NCI-H146 treated with DMSO at 0.1 percent for 48 hours (cell line): ENCODE results near the gene SMTNL2.
"Not testable (repeated sequence)": the region's sequence is repeated elsewhere in the genome, so short reads cannot be mapped to it uniquely, and the experiment has no call there.

ENCODE experiments used
- DNase-seq: peaks from one replicate; lab custom pipeline; 2025; ENCODE audit not compliant: unreplicated experiment; lab: John Stamatoyannopoulos, UW

SMTNL2 gene

DNA sequence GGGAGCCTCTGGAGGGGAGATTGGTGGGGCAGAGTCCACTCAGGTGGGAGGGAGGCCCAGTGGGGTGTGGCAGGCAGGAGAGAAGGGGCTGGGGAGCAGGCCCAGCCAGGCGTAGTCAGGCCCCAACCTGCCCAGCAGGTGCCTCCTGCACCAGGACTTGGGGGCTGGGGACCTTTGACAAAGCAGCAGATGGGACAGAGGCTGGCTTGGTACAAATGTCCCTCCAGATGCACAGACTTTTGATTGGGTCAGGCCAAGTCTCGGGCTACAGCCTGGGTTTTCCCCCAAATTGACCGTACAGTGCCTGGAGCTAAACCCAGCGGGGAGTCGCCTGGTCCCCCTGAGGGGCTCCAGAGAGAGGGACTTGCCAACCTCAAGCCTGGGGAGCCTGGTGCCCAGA, 24.4 kb upstream of the SMTNL2 start:
- no peak for DNase-seq

DNA sequence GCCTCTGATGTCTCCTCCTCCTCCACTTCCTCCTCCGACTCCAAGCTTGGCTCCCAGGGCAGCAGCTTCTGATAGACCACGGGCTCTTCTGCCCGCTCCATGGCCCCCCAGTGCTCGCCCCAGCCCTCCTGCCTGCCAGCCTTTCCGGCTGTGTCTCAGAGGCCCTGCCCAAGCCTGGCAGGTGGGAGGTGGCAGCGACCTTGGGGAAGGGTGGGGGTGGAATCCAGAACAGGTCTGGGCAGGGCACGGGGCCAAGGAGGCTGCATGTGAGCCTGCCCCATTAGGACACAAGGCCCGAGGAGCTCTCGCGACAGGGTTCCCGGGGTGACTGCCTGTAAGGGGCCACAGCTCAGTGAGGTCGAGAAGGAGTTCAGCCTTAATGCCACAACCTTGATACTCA, 23.9 kb upstream of the SMTNL2 start, which contains the start of gene GGT6:
Gene GGT6, minus strand, starts transcription at position 157 of the 400 bp plus-strand sequence. Its CDS starts 56 bp downstream, at position 101.
- no peak for DNase-seq

DNA sequence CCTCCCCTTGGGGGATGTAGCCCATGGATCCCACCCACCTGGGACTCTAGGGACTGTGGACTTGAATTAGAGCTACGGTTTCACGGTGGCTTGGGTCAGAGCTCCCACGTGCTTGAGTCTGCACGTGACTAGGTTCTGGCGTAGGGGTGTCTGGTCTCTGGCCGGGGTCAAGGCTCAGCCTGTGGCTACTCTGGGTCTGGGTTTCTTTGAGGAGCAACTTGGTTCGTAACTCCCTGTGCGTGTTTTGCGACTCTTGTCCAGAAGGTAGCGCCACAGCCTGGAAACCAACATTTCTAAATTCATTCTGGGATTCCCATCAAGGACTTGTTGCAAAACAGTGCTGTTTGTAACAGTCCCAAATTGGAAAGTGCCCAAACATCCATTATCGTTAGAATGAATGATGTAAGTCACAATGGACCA, 23.5 kb upstream of the SMTNL2 start:
- no peak for DNase-seq

DNA sequence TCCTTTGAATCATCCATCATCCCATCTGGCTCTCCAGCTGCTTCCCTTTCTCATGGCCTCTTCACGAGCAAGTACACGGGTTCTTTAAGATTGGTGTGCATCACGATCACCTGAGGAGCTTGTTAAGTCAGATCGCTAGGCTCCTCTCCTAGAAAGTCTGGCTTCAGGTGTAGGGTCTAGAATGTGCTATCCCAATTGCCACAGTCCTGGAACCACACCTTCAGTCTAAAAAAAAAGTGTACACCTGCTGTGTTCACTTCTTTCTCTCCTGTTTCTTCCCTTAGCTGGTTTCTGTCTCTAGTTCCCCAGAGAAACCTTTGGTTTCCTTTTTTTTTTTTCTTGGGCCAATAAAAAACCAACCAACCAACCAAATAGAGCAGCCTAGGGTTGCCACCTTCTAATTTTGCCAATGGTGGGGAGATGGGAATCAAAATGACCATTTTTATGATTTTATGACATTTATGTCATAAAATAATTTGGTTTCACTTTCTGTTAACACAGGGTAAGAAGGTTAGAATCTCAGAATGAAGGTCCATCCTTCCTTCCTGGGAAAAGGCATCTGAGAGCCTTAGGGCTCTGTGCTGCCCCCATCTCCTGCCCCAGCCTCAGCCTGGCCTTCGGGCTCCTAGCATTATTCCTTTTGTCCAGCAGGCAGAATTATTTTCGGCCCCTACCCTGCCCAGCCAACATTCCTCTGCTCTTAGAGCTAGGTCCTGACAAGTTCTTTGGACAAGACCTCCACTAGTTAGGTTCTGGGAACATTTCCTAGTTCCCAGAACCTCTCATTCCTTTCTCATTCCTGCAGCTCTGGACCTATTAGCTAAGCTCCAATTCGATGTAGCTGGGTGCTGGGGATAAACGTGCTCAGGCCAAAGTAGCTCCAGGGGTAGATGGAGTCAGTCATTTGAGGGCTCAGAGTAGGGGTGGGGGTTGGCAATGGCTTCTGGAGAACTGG, 22.0 kb upstream of the SMTNL2 start:
- DNase-seq = no peak

DNA sequence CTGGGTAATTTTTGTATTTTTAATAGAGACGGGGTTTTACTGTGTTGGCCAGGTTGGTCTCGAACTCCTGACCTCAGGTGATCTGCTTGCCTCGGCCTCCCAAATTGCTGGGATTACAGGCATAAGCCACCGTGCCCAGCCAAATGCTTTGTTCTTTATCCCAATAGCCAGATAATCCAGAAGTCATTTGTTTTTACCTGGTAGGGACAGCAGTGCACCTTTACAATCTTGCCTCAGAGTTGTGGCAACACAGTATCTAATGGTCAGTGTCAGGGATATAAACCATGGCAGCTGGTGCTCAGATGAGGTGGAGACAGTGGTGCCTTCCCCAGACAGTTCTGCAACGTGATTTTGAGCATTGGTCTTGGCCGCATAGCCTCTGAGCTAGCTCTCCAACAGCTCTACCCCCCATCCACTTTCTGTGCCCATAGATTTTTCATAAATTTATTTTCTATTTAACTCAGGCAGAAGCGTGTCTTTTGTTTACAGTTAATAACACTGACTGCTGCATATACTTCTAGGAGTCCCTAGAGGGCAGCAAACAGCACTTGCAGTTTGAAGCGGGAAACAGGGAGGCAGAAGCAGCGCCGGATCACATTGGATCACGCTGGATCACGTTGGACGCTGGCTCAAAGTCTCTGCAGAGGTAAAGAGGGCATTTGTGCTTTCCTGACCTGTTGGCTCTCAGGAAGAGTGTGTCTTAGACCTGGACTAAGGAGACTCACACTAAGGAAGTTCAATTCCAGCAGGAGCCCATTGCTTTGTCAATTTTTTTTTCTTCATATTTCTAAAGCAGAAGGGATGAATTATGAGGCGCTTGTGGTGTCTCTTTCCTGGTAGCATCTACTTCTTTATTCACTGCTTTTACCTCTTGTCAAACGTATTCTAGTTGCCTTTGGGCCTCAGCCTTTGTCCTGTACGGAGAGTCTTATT, 18.9 kb upstream of the SMTNL2 start:
- DNase-seq = peak; percentile 64

DNA sequence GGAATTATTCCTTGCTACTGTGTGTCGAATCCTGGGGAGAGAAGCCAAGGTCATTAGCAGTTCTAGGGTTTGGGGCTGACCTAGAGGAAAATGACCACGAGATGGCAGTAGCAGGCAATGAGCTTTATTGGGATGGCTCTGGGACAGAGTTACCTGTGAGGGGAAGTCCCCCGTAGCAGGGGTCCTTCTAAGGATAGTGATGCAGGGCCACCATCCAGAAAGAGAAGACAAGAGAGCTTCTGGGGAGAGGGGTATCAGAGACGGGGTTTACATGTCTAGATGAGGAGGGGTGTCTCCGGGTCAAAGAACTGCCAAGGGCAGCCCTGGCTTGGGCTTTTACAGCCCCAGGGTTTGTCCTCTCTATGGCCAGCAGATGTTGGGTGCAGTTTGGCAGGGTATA, 17.5 kb upstream of the SMTNL2 start:
- DNase-seq = peak; percentile 59

DNA sequence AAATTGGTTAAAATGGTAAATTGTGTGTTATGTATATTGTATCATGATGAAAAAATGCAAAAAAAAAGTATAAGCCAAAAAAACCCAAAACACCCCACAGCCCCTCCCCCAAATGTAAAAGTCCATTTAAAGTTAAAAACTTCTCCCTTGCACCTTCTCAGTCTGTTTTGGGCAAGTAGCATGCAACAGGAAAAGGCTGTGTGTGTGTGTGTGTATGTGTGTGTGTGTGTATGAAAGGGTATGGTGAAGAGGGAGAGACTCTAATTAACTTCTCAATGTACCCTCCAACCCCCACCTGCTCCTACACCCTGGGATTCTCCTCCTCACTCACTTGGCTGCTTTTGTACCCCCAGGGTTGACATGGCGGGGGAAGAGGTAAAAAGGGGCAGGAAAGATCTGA, 14.7 kb upstream of the SMTNL2 start:
- DNase-seq = no peak

DNA sequence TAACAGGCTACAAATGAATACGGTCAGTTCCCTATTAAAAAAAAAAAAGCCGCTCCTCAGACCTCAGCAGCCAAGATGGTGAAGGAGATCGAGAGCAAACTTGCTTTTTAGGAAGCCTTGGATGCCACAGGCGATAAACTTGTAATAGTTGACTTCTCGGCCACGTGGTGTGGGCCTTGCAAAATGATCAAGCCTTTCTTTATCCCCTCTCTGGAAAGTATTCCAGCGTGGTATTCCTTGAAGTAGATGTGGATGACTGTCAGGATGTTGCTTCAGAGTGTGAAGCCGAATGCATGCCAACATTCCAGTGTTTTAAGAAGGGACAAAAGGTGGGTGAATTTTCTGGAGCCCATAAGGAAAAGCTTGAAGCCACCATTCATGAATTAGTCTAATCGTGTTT, 12.2 kb upstream of the SMTNL2 start:
- DNase-seq = no peak

DNA sequence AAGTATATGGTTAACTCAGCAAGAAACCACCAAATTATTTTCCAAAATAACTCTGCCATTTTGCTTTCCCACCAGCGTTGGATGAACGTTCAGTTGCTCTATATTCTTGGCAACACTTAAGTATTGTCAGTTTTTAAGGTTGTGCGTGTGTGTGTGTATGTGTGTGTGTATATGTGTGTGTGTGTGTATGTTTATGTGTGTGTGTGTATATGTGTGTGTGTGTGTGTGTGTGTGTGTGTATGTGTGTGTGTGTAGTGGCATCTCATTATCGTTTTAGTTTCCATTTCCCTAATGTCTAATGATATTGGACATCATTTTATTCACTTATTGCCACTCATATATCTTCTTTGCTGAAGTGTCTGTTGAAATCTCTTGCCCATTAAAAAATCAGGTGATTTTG, 11.2 kb upstream of the SMTNL2 start:
- DNase-seq = no peak

DNA sequence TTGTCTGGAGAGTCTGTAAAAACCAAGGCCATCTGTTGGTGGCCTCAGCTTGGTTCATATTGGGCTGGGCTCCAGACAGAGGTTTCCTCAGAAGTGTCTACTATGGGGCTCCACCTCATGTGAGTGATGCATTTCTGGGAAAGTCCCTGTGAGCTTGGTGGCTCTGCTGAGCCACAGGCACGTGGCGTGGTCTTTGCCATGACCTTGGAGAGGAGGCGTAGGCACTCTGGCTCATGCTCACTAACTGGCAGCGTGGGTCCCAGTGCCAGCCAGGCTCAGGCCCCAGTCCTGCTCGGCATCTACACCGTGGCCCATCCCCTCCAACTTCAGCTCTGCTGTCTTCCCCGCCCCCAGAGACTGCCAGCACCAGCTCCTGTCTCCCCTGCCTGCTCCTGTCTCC, 10.7 kb upstream of the SMTNL2 start:
- DNase-seq = no peak

DNA sequence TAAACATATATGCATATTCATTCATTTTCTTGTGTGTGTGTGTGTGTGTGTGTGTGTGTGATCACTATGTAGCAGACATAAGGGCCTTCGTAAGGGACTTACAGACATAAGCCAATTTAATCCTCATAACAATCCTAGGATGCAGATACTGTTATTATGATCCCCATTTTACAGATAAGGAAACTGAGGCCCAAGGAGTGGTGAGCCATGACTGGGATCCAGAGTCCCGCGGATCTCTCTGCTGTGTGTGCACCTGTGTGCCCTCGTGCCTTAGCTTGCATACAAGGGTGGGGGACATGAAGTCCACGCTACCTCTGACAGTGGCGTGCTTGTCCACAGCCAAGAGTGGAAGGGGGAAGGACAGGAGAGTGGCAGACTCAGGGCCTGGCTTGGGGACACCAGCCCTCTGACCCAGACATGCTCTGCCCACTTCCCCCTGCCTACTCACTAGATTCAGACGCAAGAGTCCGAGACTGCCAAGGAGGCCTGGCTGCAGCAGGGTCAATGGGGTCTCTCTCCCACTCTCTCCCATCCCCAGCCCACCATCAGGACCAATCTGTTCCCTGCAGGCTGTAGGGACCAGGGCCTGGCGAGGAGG, 9.8 kb upstream of the SMTNL2 start:
- no peak for DNase-seq

DNA sequence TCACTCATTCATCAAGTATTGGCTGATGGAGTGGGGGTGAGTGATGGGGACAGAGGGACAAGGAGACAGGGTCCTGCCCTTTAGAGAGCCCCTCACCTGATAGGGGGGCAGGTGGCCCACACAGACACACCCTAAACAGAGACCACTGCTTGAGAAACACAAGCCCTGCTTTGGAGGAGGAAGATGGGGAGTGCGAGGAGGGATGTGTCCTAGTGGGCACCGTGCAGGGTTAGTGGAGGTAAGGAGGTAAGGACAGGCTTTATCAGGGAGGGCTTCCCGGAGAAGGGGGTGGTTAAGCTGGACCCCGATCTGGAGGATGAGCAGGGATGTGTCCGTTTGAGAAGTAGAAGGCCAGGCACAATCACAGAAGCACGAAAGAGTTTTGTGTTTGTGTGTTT, 8.2 kb upstream of the SMTNL2 start:
- DNase-seq = no peak

DNA sequence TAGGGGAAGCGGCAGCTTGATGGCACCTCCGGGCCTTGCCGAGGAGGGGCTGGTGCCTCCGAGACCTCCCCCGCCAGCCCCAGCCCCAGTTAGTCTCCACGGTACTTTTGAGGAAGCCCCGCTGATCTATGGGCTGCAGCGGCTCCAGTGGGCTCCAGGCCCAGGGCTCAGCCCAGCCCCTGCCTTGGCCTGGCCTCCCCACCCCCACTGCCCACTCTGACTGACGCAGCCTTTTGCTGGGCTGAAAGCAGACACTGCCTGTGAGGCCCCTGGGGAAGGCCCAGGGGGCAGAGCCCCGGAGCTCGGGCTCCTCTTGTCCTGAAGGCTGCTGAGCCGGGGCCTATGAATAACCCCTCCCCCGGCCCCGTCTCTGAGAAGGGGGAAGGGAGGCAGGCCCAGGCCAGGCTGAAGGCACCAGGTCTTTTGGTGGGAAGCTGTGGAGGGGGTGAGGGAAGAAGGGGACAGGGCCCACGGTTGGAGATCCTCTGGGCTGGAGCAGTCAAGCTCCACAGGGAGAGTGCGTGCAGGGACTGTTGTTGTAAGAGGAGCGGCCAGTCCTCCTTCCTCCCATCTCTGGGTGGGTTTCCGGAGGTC, 7.5 kb upstream of the SMTNL2 start:
- DNase-seq = no peak

DNA sequence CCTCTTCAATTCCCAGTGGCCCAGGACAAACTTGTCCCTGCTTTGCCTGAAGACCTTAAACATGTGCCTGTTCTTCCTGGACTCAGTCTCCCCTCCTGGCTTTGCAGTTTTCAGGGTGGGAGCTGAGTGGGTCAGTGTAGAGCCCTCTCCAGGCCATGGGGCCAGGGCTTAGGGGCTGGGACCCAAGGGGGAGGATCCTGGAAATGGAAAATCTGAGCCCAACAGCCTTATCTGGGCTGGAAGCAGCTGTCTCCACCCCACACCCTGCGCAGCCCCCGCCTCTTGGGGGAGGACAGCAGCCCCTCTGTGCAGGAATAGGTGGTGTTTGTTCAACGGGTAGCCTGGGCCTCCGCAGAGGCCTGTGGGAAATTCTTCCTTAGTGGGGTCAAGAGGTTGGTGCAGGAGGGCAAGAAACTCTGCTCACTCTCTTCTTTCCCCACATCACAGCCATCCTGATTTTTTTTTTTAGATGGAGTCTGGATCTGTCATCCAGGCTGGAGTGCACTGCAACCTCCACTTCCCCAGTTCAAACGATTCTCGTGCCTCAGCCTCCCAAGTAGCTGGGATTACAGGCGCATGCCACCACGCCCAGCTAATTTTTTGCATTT, 6.8 kb upstream of the SMTNL2 start:
- no peak for DNase-seq

DNA sequence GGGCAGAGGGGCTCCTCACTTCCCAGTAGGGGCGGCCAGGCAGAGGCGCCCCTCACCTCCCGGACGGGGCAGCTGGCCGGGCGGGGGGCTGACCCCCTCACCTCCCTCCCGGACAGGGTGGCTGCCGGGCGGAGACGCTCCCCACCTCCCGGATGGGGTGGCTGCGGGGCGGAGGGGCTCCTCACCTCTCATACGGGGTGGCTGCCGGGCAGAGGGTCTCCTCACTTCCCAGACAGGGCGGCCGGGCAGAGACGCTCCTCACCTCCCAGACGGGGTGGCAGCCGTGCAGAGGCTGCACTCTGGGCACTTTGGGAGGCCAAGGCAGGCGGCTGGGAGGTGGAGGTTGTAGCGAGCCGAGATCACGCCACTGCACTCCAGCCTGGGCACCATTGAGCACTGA, 6.0 kb upstream of the SMTNL2 start:
- not testable (repeated sequence) for DNase-seq

DNA sequence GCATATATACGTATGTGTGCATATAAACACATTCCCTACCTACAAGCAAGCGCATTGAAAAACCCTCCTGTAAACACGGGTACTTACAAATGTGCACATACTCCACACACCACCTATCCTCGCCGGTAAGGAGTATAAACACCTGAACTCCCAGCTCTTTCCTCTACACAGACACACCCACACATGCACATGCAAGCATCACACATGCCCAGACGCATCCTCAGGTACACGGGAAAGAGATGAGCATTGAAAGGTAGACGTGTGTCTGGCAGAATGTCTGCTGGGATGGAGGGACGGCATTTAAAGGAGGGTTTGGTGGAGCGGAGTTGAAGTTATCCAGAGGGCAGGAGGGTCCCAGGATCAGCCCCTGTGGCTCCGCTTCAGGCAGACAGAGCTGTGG, 4.7 kb upstream of the SMTNL2 start:
- no peak for DNase-seq

DNA sequence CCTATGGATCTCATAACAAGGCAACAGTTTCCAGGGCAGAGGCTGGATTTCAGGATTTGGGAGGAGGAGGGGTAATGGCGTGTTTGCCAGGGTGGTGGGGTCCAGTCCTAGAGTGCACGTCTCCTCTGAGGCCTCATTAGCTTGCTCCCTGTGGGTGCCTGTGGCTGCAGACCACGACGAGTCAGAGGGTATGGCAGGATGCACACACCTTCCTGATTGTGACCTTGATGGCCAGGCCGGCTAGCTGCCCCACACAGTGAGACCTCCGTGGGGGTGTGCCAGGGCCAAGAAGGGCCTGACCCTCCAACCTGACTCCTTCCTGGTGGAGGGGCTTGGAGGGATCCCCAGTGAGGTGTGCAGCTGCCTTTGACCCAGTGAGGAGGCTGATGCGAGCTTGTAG, 4.0 kb upstream of the SMTNL2 start:
- DNase-seq = no peak

DNA sequence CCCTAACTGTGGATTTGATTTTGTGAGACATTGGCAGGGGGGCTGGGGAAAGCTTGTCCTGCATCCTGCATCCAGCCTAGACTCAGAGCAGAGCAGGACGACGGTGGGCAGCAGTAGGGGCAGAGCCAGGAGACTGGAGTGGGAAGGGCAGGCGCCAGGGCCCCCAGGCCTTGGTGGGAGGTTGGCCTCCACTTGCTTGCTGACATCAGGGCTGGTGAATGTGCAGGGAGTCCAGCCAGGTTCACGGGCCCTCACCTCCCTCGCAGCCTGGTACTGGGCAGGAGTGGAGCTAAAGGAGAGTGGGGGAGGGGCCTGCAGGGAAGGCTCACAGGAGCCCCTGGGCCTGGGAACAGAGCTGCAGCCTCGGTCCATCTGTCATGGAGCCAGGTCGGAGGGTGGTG, 2.2 kb upstream of the SMTNL2 start:
- DNase-seq = no peak

DNA sequence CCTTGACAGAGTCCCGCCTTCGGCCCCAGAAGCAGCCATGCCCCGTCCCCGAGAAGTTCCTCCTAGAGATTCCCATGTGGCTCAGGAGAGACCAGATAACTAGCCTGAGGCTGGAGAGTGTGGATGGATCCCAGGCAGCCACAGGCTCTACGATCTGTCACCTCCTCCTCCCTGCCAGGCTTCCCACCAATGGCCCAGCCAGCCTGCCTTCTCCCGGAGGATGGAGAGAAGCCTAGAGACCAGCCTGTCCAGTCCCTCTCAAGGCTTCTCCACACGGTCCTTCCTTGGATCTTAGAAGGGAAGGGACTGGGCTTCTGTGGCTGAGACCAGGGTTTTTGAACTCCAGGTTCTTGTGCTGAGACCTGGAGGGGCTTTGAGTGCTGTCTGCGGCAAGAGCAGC, 1.6 kb upstream of the SMTNL2 start:
- no peak for DNase-seq

DNA sequence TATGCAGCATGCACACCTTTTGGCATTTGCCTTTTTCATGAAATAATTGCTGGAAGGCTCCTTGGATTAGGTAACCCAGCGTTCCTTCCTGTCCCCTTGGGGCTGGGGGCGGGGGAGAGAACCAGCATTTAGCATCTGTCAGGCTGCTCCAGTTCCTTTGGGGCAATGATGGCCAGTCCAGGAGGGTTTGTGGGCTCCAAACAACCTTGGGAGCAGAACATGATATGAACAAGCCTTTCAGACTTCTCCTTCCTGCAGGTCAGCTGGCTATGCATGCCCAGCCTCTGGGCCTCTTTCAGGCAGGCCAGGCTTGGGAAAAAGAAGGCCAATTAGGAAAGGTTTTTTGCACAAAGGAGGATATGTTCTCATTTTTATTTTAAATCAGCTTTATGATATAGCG, 1.1 kb upstream of the SMTNL2 start:
- no peak for DNase-seq

DNA sequence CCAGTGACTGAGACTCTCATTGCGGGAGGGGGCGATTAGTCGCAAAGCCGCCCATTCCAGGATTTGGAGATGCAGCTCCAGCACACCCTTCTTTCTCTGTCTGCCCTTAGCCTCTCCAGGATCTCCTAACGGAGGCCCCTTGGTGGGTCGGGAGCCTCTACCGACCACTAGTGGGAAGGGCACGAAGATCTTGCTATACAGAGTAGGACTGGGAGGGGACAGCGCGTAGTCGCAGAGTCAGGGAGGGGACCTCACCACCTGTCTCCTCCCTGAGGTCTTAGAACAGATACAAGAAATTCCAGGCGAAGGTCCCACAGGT, 588 bp upstream of the SMTNL2 start:
- peak; percentile 25 for DNase-seq
